BLaER1 treated with 17β-estradiol and CSF1 and Interleukin-3, amounts not matched to agents 10 nM and 100 nM (cell line): Measurements from ENCODE around the gene RUBCN.
A peak's percentile ranks its signal among the peaks of the same experiment; 100 is the strongest.
"Not testable (repeated sequence)": the region's sequence is repeated elsewhere in the genome, so short reads cannot be mapped to it uniquely, and the experiment has no call there.

Experiments
- H3K27ac ChIP-seq, 11 experiments: shearing (Covaris generic); formaldehyde crosslinking; 2 replicates each; pipeline ENCODE4 v1.8.1; 2022
- H3K27me3 ChIP-seq, 11 experiments: shearing (Covaris generic); formaldehyde crosslinking; 2 replicates each; pipeline ENCODE4 v1.8.1; 2022
- H3K36me3 ChIP-seq, 11 experiments: shearing (Covaris generic); formaldehyde crosslinking; 2 replicates each; pipeline ENCODE4 v1.8.1; 2022
- H3K4me1 ChIP-seq, 10 experiments: shearing (Covaris generic); formaldehyde crosslinking; 2 replicates each; pipeline ENCODE4 v1.8.1; 2022
- H3K4me2 ChIP-seq, 11 experiments: shearing (Covaris generic); formaldehyde crosslinking; 2 replicates each; pipeline ENCODE4 v1.8.1; 2022
- H3K4me3 ChIP-seq, 10 experiments: shearing (Covaris generic); formaldehyde crosslinking; 2 replicates each; pipeline ENCODE4 v1.8.1; 2022
- H3K9ac ChIP-seq, 11 experiments: shearing (Covaris generic); formaldehyde crosslinking; 2 replicates each; pipeline ENCODE4 v1.8.1; 2022
- H3K9me3 ChIP-seq, 11 experiments: shearing (Covaris generic); formaldehyde crosslinking; replicated peaks in 1 of 11; 2 replicates each; pipeline ENCODE4 v1.8.1; 2022
- H4K20me1 ChIP-seq, 11 experiments: shearing (Covaris generic); formaldehyde crosslinking; 2 replicates each; pipeline ENCODE4 v1.8.1; 2022
- Cebpa-rat ChIP-seq, 11 experiments: shearing (Covaris generic); IDR thresholded peaks; 2 replicates each; pipeline ENCODE4 v1.8.1; 2022

The RUBCN gene

GRCh38 chr3:197711973-197712707 lies 24.6 kb downstream of the RUBCN start:
- Histone ChIP-seq H3K27me3 (no peaks in the 10 kb centered on the region), H3K27ac (peak overlapping the region; percentile 48 to 80 (median 72); a peak in 21 of 22 replicates), H4K20me1 (peaks cover 0 to 14% (median 0%) of the 10 kb centered on the region in 11 experiments; a peak in 4 of 22 replicates), H3K4me1 (peaks cover 35 to 87% (median 56%) of the 10 kb centered on the region in 10 experiments), H3K4me3 (peak overlapping the region; percentile 5 to 39 (median 26); a peak in 11 of 20 replicates), H3K9me3 (peaks cover 0 to 4% (median 0%) of the 10 kb centered on the region in 11 experiments; a peak in 3 of 22 replicates), H3K4me2 (peak overlapping the region; percentile 58 to 85 (median 76)), H3K36me3 (peaks cover 4 to 43% (median 25%) of the 10 kb centered on the region in 11 experiments; a peak in 20 of 22 replicates), H3K9ac (peak overlapping the region; percentile 52 to 72 (median 64); a peak in 20 of 22 replicates)
- TF ChIP-seq Cebpa-rat (IDR thresholded peaks at IDR 0.05), result 0 out of 22 replicates have a peak, but pooled peaks of 1 of the 11 experiments have one; percentile 18

GRCh38 chr3:197710965-197711364 lies 25.7 kb downstream of the RUBCN start:
- H3K4me2 ChIP-seq, result peak overlapping the region in 10 of 11 experiments; percentile 16 to 85 (median 74); a peak in 15 of 22 replicates
- not testable (repeated sequence) for H3K9me3 ChIP-seq, H3K9ac ChIP-seq, H3K27me3 ChIP-seq, H4K20me1 ChIP-seq, H3K4me3 ChIP-seq
- H3K4me1 ChIP-seq, result peaks cover 35 to 76% (median 56%) of the 10 kb centered on the region in 10 experiments
- H3K27ac ChIP-seq, result peak overlapping the region in 9 of 11 experiments; percentile 47 to 80 (median 72); a peak in 13 of 22 replicates
- peaks cover 1 to 40% (median 22%) of the 10 kb centered on the region in 11 experiments; a peak in 17 of 22 replicates for H3K36me3 ChIP-seq

- no peak for TF ChIP-seq Cebpa-rat (IDR thresholded peaks at IDR 0.05)
- H3K4me3 ChIP-seq, result no peak overlapping the region
These were observed 27.6 kb downstream of the RUBCN start for GRCh38 chr3:197709135-197709534.

GRCh38 chr3:197706658-197707057 lies 30.0 kb downstream of the RUBCN start:
- Histone ChIP-seq H3K9ac (no peak overlapping the region), H4K20me1 (peaks cover 0 to 6% (median 0%) of the 10 kb centered on the region in 11 experiments; a peak in 2 of 22 replicates), H3K4me3 (no peak overlapping the region), H3K9me3 (0 out of 22 replicates have a peak, but pooled peaks cover 0 to 4% (median 0%) of the 10 kb centered on the region in 11 experiments), H3K27me3 (no peaks in the 10 kb centered on the region), H3K27ac (no peak overlapping the region), H3K36me3 (peaks cover 32 to 63% (median 50%) of the 10 kb centered on the region in 11 experiments), H3K4me2 (no peak overlapping the region), H3K4me1 (peaks cover 8 to 36% (median 24%) of the 10 kb centered on the region in 10 experiments)
- no peak for TF ChIP-seq Cebpa-rat (IDR thresholded peaks at IDR 0.05)

More at GRCh38 chr3:197709135-197709534, 27.6 kb downstream of the RUBCN start:
- Histone ChIP-seq H3K4me2 (peak overlapping the region in 7 of 11 experiments; percentile 12 to 48 (median 19); a peak in 9 of 22 replicates), H3K9me3 (0 out of 22 replicates have a peak, but pooled peaks cover 0 to 4% (median 0%) of the 10 kb centered on the region in 11 experiments), H3K4me1 (peaks cover 30 to 59% (median 45%) of the 10 kb centered on the region in 10 experiments), H3K9ac (no peak overlapping the region), H3K36me3 (peaks cover 10 to 39% (median 28%) of the 10 kb centered on the region in 11 experiments), H3K27ac (peak overlapping the region in 4 of 11 experiments; percentile 2 to 37 (median 21); a peak in 4 of 22 replicates), H4K20me1 (peaks cover 0 to 9% (median 0%) of the 10 kb centered on the region in 11 experiments; a peak in 3 of 22 replicates), H3K27me3 (no peaks in the 10 kb centered on the region)

- H3K27ac ChIP-seq, result no peak overlapping the region
- no peaks in the 10 kb centered on the region for H3K4me1 ChIP-seq
- peaks cover 78 to 99% (median 96%) of the 10 kb centered on the region in 11 experiments for H3K36me3 ChIP-seq
- TF ChIP-seq Cebpa-rat (IDR thresholded peaks at IDR 0.05), result no peak
- H3K27me3 ChIP-seq, result no peaks in the 10 kb centered on the region
- H3K9me3 ChIP-seq, result peaks cover 6 to 20% (median 12%) of the 10 kb centered on the region in 11 experiments; a peak in 19 of 22 replicates
- H4K20me1 ChIP-seq, result peaks cover 0 to 6% (median 0%) of the 10 kb centered on the region in 11 experiments; a peak in 3 of 22 replicates
- no peak overlapping the region for H3K4me2 ChIP-seq
- no peak overlapping the region for H3K4me3 ChIP-seq
- no peak overlapping the region for H3K9ac ChIP-seq
These were observed 34.9 kb downstream of the RUBCN start for GRCh38 chr3:197701841-197702240.

- TF ChIP-seq Cebpa-rat (IDR thresholded peaks at IDR 0.05), result no peak
- Histone ChIP-seq H3K4me3 (no peak overlapping the region), H3K4me1 (no peaks in the 10 kb centered on the region), H3K36me3 (peaks cover 90 to 100% (median 97%) of the 10 kb centered on the region in 11 experiments), H3K27me3 (no peaks in the 10 kb centered on the region), H3K9me3 (peaks cover 6 to 22% (median 12%) of the 10 kb centered on the region in 11 experiments; a peak in 19 of 22 replicates), H3K4me2 (no peak overlapping the region), H3K9ac (no peak overlapping the region), H3K27ac (no peak overlapping the region), H4K20me1 (peaks cover 0 to 3% (median 0%) of the 10 kb centered on the region in 11 experiments; a peak in 3 of 22 replicates)
These were observed 36.6 kb downstream of the RUBCN start for GRCh38 chr3:197700095-197700494.

GRCh38 chr3:197697355-197697754 lies 39.3 kb downstream of the RUBCN start:
- Histone ChIP-seq H3K4me1 (peaks cover 0 to 26% (median 12%) of the 10 kb centered on the region in 10 experiments; a peak in 14 of 20 replicates), H3K4me2 (no peak overlapping the region), H3K9ac (no peak overlapping the region), H3K27me3 (no peaks in the 10 kb centered on the region), H3K36me3 (peaks cover 91 to 100% (median 96%) of the 10 kb centered on the region in 11 experiments), H3K9me3 (peaks cover 6 to 22% (median 12%) of the 10 kb centered on the region in 11 experiments; a peak in 19 of 22 replicates), H4K20me1 (no peaks in the 10 kb centered on the region; a peak in 1 of 22 replicates), H3K27ac (no peak overlapping the region), H3K4me3 (no peak overlapping the region)
- no peak for TF ChIP-seq Cebpa-rat (IDR thresholded peaks at IDR 0.05)

- peaks cover 85 to 100% (median 94%) of the 10 kb centered on the region in 11 experiments for H3K36me3 ChIP-seq
- TF ChIP-seq Cebpa-rat (IDR thresholded peaks at IDR 0.05), result no peak
These were observed 42.5 kb downstream of the RUBCN start for GRCh38 chr3:197694251-197694650.

More at GRCh38 chr3:197694251-197694650, 42.5 kb downstream of the RUBCN start:
- peak overlapping the region in 3 of 11 experiments; percentile 63 to 75 (median 70); a peak in 3 of 22 replicates for H3K27ac ChIP-seq
- no peak overlapping the region for H3K9ac ChIP-seq
- H3K4me3 ChIP-seq, result no peak overlapping the region
- H4K20me1 ChIP-seq, result no peaks in the 10 kb centered on the region
- H3K9me3 ChIP-seq, result peaks cover 6 to 20% (median 12%) of the 10 kb centered on the region in 11 experiments; a peak in 19 of 22 replicates
- no peaks in the 10 kb centered on the region for H3K27me3 ChIP-seq
- H3K4me1 ChIP-seq, result peaks cover 0 to 31% (median 16%) of the 10 kb centered on the region in 10 experiments; a peak in 14 of 20 replicates
- peak overlapping the region in 1 of 11 experiments; percentile 16; a peak in 1 of 22 replicates for H3K4me2 ChIP-seq
